GM21423 (cell line): ENCODE measurements around the gene FBL.
"Not testable (repeated sequence)": the region's sequence is repeated elsewhere in the genome, so short reads cannot be mapped to it uniquely, and the experiment has no call there.

Source experiments
- ATAC-seq: cut with Tn5 transposase; IDR thresholded peaks from one replicate; pipeline ENCODE4 v1.9.1; 2021; ENCODE audit warnings: mild to moderate bottlenecking, moderate library complexity; ENCODE audit not compliant: unreplicated experiment

The FBL gene

DNA sequence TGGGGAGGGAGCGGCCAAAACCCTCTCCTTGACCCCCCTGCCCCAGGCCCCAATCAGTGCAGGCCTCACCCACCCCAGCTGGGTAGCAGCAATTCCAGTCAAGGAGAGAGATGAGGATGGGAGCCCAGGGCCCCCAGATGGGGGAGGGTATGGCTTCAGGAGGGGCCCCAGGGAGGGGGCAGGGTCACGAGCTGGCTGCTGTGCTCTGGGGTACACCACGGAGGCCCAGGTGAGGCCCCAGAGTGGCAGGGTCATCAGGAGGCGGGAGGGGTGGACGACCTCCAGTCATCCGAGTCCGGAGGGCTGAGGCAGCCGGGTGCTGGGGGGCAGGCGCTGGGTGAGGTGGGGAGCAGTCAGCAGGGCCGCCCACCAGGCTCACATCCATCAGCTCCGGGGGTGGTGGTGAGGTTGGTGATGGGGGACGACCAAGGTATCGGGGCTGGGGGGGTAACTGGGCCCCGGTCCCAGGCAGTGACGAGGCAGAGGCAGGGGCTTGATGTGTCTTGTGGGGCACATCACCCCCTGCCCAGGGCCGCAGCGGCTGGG, 20.6 kb downstream of the FBL start:
- ATAC-seq, result no peak

DNA sequence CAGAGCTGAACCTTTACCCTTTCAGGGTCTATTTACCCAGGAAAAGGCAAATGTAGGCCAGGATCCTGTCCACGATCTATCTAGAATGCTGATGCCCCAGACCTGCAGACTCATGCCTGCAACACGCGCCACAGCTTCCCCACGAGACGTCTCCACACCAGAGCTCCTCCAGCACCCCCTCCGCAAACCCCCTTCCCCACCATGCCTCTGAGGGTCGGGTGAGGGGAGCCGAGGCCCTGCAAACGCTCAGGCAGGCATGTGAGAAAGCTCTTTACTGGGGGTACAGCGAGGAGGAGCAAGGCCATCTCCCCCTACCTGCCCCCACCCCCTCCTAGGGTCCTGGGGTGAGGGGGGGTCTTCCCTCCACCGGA, 21.1 kb downstream of the FBL start:
- no peak for ATAC-seq

DNA sequence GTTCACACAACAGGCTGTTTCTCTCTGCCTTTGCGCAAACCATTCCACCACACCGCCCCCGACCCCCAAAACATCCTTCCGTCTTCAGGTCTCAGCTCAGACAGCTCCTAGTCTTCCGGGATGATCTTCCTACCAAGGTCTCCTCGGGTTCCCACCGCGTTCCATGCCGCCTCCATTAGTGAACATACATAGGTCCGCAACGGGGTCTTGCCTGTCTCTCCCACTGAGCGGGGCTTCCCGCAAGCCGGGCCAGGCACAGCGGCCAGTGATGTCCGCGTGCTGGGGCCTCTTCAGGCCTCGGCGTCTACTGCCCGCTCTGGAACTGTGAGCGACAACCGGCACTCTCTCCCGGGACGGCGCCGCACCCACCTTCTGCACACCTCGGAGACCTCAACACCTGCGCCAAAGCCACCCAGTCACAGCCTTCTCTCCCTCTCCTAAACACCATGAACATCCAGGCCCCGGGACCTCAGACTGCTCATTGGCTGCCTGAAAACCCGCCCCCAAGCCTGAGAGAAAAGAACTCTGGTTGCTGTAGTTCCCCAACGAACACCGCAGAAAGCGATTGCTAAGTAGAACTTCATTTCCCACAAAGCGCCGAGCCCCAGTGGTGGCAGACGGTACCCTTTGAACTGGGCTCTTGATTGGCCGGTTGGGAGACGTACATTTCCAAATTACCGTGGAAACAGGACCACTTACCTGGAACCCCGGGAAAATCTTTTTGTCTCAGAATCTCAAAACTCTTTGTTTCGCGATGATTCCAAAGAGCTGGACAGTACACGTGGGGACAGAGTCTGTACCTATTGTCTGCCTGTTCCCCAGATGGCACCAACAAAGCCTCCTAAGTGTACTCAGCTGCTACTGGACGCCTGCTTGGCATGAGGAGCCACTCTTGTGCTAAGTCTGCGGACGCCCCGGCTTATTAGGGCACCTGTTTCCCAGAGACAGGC, 21.8 kb downstream of the FBL start:
- peak; percentile 83 for ATAC-seq

DNA sequence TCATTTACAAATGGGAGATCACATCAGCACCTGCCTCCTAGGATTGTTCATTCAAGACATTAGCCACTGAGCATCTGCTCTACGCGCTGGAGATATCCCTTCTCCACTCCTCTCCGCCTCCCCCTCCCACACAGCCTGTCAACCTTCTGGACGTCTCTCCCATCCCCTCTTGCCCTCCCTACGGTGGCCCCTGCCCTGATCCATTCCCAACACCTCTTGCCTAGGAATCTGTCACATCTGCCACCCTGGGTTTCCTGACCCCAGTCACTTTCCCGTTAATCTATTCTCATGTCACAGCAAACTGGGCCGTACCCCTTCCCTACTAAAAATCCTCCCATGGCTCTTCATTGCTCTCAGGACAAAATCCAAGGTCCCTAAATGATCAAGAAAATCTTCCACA, 22.5 kb downstream of the FBL start:
- no peak for ATAC-seq

DNA sequence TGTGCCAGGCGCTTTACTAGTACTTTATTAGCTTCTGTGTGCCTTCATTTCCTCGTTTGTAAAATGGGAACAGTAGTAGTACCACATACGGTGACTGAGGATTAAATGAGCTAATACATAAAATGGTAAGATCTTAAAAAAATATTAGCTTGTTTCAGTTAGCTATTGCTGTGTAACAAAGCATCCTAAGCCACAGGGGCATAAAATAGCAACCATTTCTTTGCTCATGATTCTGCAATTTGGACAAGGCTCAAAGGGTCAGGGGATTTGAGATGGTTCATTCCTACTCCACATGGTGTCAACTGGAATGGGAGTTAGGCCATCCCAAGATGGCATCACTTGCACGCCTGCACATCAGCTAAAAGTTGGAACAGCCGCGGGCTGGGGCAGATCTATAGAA, 25.5 kb downstream of the FBL start:
- ATAC-seq, result no peak

DNA sequence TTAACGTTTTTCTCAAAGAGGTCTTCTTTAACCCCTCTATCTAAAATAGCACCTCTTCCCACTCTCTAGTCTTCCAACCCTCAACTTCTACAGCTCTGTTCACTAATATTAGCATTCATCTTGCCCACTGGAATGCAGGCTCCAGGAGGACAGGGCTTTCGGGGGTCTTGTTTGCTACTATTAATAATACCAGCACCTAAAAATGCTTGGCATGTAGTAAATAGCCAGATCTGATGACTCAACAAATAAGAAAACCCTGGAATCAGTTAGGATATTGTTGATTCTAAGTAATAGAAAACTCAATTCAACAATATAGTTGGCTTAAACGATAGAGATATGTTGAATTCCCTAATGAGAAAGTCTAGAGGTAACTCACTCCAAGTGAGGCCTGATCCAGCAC, 26.4 kb downstream of the FBL start:
- no peak for ATAC-seq

DNA sequence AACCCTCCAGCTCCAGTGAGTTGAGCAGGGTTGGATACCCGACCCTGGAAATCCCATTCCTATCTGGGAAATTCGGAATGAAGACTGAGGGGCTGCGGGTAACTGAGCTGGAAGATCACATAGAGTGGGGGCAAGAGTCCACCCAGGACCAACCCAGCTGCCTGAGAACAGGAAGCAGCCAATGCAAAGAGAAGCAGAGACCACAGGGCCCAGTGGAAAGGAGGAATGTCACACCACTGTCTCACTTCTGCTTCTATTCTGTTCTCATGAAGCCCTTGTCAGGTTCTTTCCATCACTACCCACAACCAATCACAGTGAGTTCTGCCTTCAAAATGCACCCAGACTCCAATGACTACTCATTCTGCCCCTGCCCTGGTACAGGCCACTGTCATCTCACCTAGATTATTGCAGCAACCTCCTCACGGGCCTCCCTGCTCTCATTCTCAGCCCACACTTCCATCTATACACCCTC, 27.5 kb downstream of the FBL start:
- peak; percentile 70 for ATAC-seq

DNA sequence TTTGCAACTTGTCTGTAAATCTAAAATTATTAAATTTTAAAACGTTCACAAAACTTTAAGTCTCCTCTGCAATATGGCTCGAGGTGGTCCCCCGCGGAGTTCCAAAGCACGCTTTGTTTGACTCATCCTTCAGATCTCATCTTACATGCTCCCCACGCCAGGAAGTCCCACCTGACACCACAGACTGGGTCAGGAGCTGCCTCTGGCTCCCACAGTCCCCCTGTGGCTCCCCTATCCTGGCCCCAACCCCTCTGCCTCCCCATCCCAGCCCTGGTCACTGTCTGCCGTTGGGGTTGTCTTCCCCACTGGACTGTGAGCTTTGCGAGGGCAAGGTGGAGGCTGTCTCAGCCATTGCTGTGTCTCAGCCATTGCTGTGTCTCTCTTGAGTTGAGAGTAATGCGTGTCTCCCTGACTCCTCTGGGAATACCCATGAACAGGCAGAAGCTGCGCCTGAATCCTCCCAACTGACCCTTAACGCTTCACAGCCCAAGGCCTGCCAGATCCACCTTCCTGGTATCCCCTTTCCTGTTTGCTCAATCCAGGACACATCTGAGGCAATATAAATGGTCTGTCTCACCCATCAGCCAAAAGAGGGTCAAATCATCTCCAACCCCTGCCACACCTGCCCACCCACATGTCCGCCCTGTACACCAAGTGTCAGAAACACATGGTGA, 28.2 kb downstream of the FBL start:
- ATAC-seq, result no peak

DNA sequence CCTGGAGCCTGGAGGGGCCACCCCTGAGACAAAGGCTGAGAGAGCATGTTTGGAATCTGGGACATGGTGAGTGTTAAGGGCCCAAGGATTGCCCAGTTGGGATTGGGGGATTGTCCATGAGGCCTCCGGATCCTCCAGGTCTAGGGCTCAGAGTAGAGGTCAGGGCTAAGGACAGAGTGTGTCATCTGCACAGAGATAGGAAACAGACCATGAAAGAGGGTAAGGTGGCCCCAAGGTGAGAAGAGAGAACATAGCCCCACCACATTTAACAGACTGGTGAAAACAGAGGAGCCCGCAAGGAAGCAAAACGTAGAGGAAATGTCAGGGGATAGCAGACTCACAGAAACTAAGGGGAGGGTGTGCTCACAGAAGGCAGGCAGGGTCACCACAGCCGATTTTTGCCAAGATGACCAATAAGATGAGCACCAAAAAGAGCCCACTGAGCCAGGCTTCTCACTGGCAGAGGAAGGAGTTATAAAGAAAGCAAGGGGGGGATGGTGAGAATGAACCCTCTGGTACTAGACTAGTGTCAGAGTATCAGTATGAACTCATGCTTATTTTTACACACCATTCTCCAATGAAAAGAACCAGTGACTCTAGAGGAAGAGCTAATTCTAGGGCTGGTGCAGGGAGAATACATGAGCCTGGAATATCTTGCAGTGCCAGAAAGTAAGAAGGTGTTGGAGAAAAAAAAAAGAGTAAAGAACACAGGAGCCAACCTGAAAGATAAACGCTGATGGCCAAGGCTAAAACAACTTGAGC, 29.7 kb downstream of the FBL start:
- no peak for ATAC-seq

DNA sequence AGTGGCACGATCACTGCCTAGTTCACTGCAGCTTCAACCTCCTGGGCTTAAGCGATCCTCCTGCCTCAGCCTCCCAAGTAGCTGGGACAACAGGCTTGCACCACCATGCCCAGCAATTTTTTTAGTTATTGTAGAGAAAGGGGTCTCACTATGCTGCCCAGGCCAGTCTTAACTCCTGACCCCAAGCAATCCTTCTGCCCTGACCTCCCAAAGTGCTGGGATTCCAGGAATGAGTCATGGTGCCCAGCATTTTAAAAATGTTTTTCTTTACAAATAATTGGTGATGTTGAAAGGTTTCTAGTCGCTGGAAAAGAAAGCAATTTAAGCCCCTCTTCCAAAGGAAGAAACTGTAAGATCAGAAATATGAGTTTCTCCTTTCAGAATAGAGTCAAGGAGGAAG, 31.6 kb downstream of the FBL start:
- no peak for ATAC-seq

DNA sequence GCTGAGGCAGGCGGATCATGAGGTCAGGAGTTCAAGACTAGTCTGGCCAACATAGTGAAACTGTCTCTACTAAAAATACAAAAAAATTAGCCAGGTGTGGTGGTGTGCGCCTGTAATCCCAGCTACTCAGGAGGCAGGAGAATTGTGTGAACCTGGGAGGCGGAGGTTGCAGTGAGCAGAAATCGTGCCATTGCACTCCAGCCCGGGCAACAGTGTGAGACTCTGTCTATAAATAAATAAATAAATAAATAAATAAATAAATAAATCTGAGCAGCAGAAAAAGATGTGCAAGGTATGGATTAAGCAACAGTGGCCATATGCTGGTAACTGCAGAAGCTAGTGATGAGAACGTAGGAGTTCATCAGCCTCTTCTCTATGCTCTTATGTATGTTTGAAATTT, 32.1 kb downstream of the FBL start:
- not testable (repeated sequence) for ATAC-seq

DNA sequence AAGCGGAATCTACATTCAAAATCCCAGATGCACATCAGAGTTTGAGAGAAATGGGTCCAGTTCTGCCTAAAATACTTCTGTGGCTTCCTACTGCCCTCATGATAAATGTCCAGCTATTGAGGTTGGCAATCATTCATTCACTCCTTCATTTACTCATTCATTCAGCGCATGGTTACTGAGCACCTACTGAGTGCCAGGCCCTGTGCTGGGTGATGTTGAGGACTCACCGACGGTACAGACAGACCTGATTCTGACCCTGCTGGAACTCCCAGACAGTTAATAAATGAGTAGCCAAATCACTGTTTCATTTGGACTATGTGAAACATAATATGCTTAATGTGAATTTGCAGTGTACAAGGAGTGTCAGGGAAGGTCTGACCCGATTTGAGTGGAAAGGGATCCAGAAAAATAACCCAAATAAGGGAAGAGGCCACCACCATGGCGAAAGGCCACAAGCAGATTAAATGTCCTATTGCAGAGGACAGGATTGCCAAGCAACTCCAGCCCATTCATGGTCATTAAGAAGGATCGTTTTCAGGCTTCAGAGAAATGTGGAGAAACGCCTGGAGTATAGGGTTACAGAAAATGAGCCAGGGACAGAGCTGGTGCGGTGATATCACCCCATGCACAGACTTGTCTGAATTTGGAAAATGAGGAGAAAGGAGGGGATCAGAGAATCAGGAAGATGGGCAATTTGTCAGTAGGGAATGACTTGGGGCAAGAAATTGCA, 32.8 kb downstream of the FBL start:
- ATAC-seq, result no peak

DNA sequence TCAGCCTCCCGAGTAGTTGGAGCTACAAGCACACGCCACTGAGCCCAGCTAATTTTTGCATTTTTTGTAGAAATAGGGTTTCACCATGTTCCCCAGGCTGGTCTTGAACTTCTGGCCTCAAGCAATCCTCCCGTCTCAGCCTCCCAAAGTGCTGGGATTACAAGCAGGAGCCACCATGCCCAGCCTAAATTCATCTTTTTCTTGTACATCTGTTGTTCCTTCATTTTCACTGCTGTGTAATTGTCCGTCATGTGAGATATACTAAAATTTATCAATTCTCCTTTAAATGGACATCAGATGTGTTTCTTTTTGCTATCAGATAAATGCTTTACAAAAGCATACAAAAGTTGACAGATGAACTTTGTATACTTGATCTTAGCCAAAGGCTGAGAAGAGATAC, 35.1 kb downstream of the FBL start:
- no peak for ATAC-seq

DNA sequence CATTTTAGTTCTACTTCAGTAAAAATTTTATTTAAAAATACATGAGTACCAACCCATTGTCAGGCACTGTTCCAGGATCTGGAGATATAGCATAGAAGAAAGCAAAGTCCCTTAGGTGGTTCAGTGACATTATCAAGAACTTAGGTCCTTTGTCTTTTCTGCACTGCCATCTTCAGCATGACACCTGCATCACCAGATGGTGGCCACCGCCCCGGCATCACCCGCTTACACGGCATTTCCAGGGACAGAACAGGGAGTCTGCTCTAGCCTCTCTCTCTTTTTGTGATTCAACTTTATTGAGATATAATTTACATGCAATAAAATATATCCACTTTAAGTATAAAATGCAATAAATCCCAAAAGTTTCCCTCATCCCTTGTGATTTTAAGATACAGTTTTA, 35.8 kb downstream of the FBL start:
- ATAC-seq, result no peak

DNA sequence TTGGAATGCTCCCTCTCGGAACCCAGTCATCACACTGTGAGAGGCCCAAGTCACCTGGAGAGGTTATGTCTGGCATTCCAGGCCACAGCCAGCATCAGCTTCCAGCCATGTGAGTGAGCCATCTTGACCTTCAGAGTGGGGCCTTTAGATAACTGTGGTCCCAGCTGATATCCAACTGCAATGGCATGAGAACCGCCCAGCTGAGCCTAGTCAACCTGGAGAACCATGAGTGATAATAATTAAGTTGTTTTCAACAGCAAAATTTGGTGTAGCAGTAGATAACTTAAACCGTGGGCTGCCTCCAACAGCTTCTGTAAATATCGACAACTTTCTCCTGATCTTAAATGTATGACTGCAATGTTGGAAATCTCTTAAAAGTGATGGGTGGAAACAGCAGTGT, 36.8 kb downstream of the FBL start:
- no peak for ATAC-seq

DNA sequence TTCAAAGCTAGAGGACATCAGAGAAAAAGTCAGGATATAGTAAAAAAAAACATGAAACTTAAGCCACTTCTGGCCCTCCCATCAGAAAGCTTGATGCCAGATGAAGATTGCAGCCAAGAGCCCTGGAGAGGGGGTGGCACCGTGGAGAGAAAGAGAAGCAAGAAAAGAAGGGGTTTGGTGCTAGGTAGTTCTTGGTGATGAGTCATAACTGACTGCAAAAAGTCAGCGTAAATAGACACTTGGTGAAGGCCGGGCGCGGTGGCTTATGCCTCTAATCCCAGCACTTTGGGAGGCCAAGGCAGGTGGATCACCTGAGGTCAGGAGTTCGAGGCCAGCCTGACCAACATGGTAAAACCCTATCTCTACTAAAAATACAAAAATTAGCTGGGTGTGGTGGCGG, 37.5 kb downstream of the FBL start:
- ATAC-seq, result not testable (repeated sequence)

DNA sequence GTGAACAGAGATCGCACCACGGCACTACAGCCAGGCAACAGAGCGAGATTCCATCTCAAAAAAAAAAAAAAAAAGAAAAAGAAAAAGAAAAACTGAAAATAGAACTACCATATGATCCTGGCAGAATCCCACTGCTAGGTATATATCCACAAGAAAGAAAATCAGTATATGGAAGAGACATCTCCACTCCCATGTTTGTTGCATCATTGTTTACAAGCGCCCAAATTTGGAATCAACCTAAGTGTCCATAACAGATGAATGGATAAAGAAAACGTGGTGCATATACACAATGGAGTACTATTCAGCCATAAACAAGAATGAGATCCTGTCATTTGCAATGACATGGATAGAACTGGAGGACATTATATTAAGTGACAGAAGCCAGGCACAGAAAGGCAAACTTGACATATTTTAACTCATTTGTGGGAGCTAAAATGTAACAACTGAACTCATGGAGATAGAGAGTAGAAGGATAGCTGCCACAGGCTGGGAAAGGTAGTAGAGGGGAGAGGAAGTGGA, 38.3 kb downstream of the FBL start:
- no peak for ATAC-seq

DNA sequence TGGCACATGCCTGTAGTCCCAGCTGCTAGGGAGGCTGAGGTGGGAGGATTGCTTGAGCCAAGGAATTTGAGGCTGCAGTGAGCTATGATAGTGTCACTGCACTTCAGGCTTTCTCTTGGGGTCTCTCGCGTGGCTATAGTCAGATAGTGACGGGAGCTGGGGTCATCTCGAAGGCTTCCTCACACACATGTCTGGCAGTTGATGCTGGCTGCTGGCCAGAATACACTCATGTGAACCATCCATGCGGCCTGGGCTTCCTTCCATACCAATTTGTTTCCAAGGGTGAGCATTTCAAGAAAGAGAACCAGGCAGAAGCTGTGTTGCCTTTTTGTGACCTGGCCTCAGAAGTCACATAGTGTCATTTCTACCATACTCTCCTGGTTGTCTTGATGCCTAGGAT, 41.1 kb downstream of the FBL start:
- ATAC-seq, result no peak

DNA sequence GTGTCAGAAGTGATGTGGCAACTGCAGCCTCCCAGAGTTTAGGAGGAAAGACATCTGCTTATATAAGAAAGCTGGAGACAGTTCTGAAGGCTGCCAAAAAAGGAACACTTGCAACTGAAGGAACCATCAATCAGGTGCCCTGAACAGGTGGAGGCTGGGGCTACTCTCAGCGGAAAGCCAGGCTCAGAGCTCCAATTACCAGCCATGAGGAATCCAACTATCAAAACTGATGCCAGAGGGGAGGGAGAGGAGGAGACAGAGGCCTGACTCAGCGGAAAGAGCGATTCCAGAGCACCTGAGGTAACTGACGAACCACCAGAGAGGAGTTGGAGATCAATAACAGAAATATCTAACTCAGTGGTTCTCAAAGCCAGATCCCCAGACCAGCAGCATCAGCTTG, 43.2 kb downstream of the FBL start:
- ATAC-seq, result no peak

DNA sequence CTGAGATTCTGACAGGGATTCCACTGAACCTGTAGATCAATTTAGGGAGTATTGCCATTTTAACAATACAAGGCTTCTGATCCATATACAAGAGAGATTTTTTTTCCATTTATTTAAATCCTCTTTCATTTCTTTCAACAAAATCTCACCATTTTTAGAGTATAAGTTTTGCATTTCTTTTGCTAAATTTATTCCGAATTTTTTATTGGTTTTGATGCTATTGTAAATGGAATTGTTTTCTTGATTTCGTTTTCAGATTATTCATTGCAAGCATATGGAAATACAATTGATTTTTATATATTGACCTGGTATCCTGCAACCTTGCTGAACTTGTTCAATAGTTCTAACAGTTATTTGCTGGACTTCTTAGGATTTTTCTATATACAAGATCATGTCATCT, 49.1 kb downstream of the FBL start:
- no peak for ATAC-seq
